SK-N-SH treated with all-trans-retinoic acid at 6 μM for 48 hours (cell line): ENCODE data around the gene LTBP4.

ENCODE experiments used
- ATAC-seq: fragments of 200-7000 bp; cut with Tn5 transposase; 3 replicates; pipeline ENCODE4 v1.9.1; 2020; ENCODE audit warnings: mild to moderate bottlenecking, moderate library complexity
- ARNTL ChIP-seq: fragments of 450-650 bp; formaldehyde crosslinking; IDR thresholded peaks from 2 replicates; pipeline ENCODE4 v1.5.0; 2020; ENCODE audit warnings: low read depth, mild to moderate bottlenecking, moderate library complexity, borderline replicate concordance
- BACH2 ChIP-seq: fragments of 250-450 bp; sonication (Bioruptor Pico); IDR thresholded peaks from 2 replicates; pipeline ENCODE4 v1.9.0; 2021; ENCODE audit warnings: mild to moderate bottlenecking, borderline replicate concordance
- CREB5 ChIP-seq: fragments of 250-450 bp; sonication (Bioruptor Pico); IDR thresholded peaks from 2 replicates; pipeline ENCODE4 v1.5.1; 2020; ENCODE audit warnings: low read depth, mild to moderate bottlenecking, moderate library complexity
- CSDC2 ChIP-seq: fragments of 250-450 bp; sonication (Bioruptor Pico); IDR thresholded peaks from 2 replicates; pipeline ENCODE4 v1.5.0; 2020; ENCODE audit warnings: mild to moderate bottlenecking, moderate library complexity
- CSRNP3 ChIP-seq: fragments of 250-450 bp; sonication (Bioruptor Pico); IDR thresholded peaks from 2 replicates; pipeline ENCODE4 v1.5.1; 2021; ENCODE audit warnings: mild to moderate bottlenecking, moderate library complexity
- ESRRG ChIP-seq: fragments of 250-450 bp; sonication (Bioruptor Pico); IDR thresholded peaks from 2 replicates; pipeline ENCODE4 v1.6.1; 2021; ENCODE audit warnings: mild to moderate bottlenecking
- GLIS3 ChIP-seq: fragments of 250-450 bp; sonication (Bioruptor Pico); IDR thresholded peaks from 2 replicates; pipeline ENCODE4 v1.5.0; 2020; ENCODE audit warnings: mild to moderate bottlenecking, moderate library complexity
- ISL1 ChIP-seq: fragments of 250-450 bp; sonication (Bioruptor Pico); IDR thresholded peaks from 2 replicates; pipeline ENCODE4 v2.1.2; 2022; ENCODE audit warnings: mild to moderate bottlenecking, moderate library complexity
- OSR1 ChIP-seq: fragments of 250-450 bp; sonication (Bioruptor Pico); IDR thresholded peaks from 2 replicates; pipeline ENCODE4 v1.8.0; 2022; ENCODE audit warnings: moderate library complexity, mild to moderate bottlenecking, inconsistent platforms
- POU6F1 ChIP-seq: fragments of 250-450 bp; sonication (Bioruptor Pico); IDR thresholded peaks from 2 replicates; pipeline ENCODE4 v1.8.0; 2021; ENCODE audit warnings: low read depth, mild to moderate bottlenecking, moderate library complexity, borderline replicate concordance
- RARB ChIP-seq: fragments of 250-450 bp; sonication (Bioruptor Pico); IDR thresholded peaks from 2 replicates; pipeline ENCODE4 v1.8.0; 2021; ENCODE audit warnings: mild to moderate bottlenecking, moderate library complexity
- SNAI2 ChIP-seq: fragments of 250-450 bp; sonication (Bioruptor Pico); IDR thresholded peaks from 2 replicates; pipeline ENCODE4 v1.5.0; 2020; ENCODE audit warnings: mild to moderate bottlenecking, moderate library complexity
- TCF4 ChIP-seq: fragments of 250-450 bp; sonication (Bioruptor Pico); IDR thresholded peaks from 2 replicates; pipeline ENCODE4 v1.8.0; 2021; ENCODE audit warnings: mild to moderate bottlenecking, moderate library complexity, borderline replicate concordance
- TOX ChIP-seq: fragments of 250-450 bp; sonication (Bioruptor Pico); IDR thresholded peaks from 2 replicates; pipeline ENCODE4 v1.8.0; 2021; ENCODE audit warnings: mild to moderate bottlenecking, moderate library complexity, borderline replicate concordance
- TSHZ2 ChIP-seq: fragments of 250-450 bp; sonication (Bioruptor Pico); IDR thresholded peaks from 2 replicates; pipeline ENCODE4 v1.5.0; 2020; ENCODE audit warnings: mild to moderate bottlenecking, moderate library complexity
- ZC3H10 ChIP-seq: fragments of 250-450 bp; sonication (Bioruptor Pico); IDR thresholded peaks from 2 replicates; pipeline ENCODE4 v1.5.1; 2021; ENCODE audit warnings: mild to moderate bottlenecking, moderate library complexity
- ZFP3 ChIP-seq: fragments of 250-450 bp; sonication (Bioruptor Pico); IDR thresholded peaks from 2 replicates; pipeline ENCODE4 v1.5.0; 2020; ENCODE audit warnings: mild to moderate bottlenecking, moderate library complexity
- ZFP30 ChIP-seq: fragments of 450-650 bp; formaldehyde crosslinking; IDR thresholded peaks from 2 replicates; pipeline ENCODE4 v1.5.0; 2022; ENCODE audit warnings: mild to moderate bottlenecking, moderate library complexity
- ZNF565 ChIP-seq: fragments of 450-650 bp; formaldehyde crosslinking; conservative IDR thresholded peaks from 2 replicates; pipeline ENCODE4 v1.5.0; 2020; ENCODE audit warnings: low read depth, mild to moderate bottlenecking, moderate library complexity
- ZNF8 ChIP-seq: fragments of 450-650 bp; formaldehyde crosslinking; IDR thresholded peaks from 2 replicates; pipeline ENCODE4 v1.5.0; 2020; ENCODE audit warnings: mild to moderate bottlenecking, moderate library complexity

The LTBP4 gene

GRCh38 chr19:40611096-40611495, 9.9 kb downstream of the LTBP4 start:
- no peak for ATAC-seq

GRCh38 chr19:40611900-40612698, 10.9 kb downstream of the LTBP4 start:
- TF ChIP-seq ZNF8 (CRISPR knock-in tag) (no peak), CSRNP3 (CRISPR knock-in tag) (no peak), ARNTL (CRISPR knock-in tag) (no peak), POU6F1 (CRISPR knock-in tag) (no peak), CREB5 (no peak), ESRRG (no peak), BACH2 (CRISPR knock-in tag) (no peak), RARB (CRISPR knock-in tag) (no peak), ZC3H10 (CRISPR knock-in tag) (no peak), GLIS3 (CRISPR knock-in tag) (no peak), SNAI2 (no peak)
- no peak for ATAC-seq

More at GRCh38 chr19:40611096-40611495, 9.9 kb downstream of the LTBP4 start:
- TF ChIP-seq ZNF565 (no peak), ZNF8 (CRISPR knock-in tag) (no peak), CSRNP3 (CRISPR knock-in tag) (no peak), SNAI2 (no peak), ZFP30 (CRISPR knock-in tag) (no peak), CREB5 (no peak), ESRRG (no peak), TOX (CRISPR knock-in tag) (no peak), ISL1 (CRISPR knock-in tag) (no peak)

- no peak for ATAC-seq
- no peak for TF ChIP-seq ZFP3
- no peak for TF ChIP-seq ARNTL (CRISPR knock-in tag)
- TF ChIP-seq GLIS3 (CRISPR knock-in tag): no peak
- TF ChIP-seq TSHZ2 (CRISPR knock-in tag): no peak
- TF ChIP-seq TCF4 (CRISPR knock-in tag): no peak
- no peak for TF ChIP-seq CSDC2
- no peak for TF ChIP-seq CREB5
- TF ChIP-seq BACH2 (CRISPR knock-in tag): no peak
- TF ChIP-seq POU6F1 (CRISPR knock-in tag): no peak
- no peak for TF ChIP-seq OSR1
- no peak for TF ChIP-seq ZNF565
These were observed 11.9 kb downstream of the LTBP4 start for GRCh38 chr19:40612831-40613689.
